ENCODE measurements around the gene TNS3. TPM values are rescaled to one million over a fixed set of nuclear protein-coding genes. Genes with fewer than 3 reads are reported as not detected.

TNS3 gene
- total RNA-seq, 5 donors from 2014 or later (not counting 1 experiment from before 2014, with no cell fraction given), result 0.58 to 3.7 (median 2.0) TPM

- Histone ChIP-seq H3K36me3 (ENCODE audit: control insufficient read depth in 2 of 2, extremely low read depth in 1 of 2, insufficient read depth in 1 of 2, low read length in 1 of 2) (no peaks in the 10 kb centered on the region), H3K4me3 (ENCODE audit: control insufficient read depth in 1 of 2, extremely low read depth in 1 of 2, low read length in 1 of 2) (no peak overlapping the region), H3K4me1 (ENCODE audit: control insufficient read depth in 1 of 2, extremely low read depth in 1 of 2, insufficient read depth in 2 of 2, low read length in 2 of 2) (no peaks in the 10 kb centered on the region), H3K27me3 (replicated peaks in 1 of 2; ENCODE audit: control insufficient read depth in 2 of 2, extremely low read depth in 1 of 2, insufficient read depth in 2 of 2, low read length in 1 of 2) (peaks cover 0 to 10% of the 10 kb centered on the region in 2 experiments), H3K9me3 (no peaks in the 10 kb centered on the region), H3K27ac (ENCODE audit: low read length) (no peak overlapping the region)
- Mint-ChIP-seq H3K27ac (no peak overlapping the region), H3K4me3 (no peak overlapping the region), H3K27me3 (no peaks in the 10 kb centered on the region), H3K4me1 (no peaks in the 10 kb centered on the region), H3K9me3 (peaks cover 0 to 4% (median 4%) of the 10 kb centered on the region in 3 donors), H3K36me3 (no peaks in the 10 kb centered on the region)
- ChIA-PET CTCF (no interaction called here), POLR2A (no interaction called here)
- no peak for ATAC-seq (replicated peaks in 1 of 4)
- no peak for DNase-seq
- no CpG with 5 or more reads among the region's 5 CpGs for WGBS (ENCODE audit: insufficient coverage)
Measured at GRCh38 chr7:47342296-47343060, 239.4 kb downstream of the TNS3 start.

DNA sequence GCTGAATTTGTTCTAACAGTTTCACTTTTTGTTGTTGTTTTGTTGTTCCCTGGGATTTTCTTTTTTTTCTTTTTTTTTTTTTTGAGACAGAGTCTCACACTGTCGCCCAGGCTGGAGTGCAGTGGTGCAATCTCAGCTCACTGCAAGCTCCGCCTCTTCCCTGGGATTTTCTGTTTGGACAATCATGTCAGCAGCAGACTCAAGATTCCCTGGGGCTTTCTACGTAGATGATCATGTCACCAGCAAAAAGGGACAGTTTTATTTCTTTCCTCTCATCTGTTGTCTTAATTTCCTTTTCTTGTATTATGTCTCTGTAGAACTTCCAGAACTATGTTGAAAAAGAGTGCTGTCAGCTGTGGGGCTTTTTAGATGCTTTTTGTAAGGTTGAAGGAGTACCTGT, 241.4 kb downstream of the TNS3 start:
- Mint-ChIP-seq H3K9me3 (peaks cover 0 to 8% (median 4%) of the 10 kb centered on the region in 3 donors), H3K27ac (no peak overlapping the region), H3K36me3 (no peaks in the 10 kb centered on the region), H3K4me3 (no peak overlapping the region), H3K4me1 (no peaks in the 10 kb centered on the region), H3K27me3 (no peaks in the 10 kb centered on the region)
- Histone ChIP-seq H3K4me1 (ENCODE audit: control insufficient read depth in 1 of 2, extremely low read depth in 1 of 2, insufficient read depth in 2 of 2, low read length in 2 of 2) (no peaks in the 10 kb centered on the region), H3K36me3 (ENCODE audit: control insufficient read depth in 2 of 2, extremely low read depth in 1 of 2, insufficient read depth in 1 of 2, low read length in 1 of 2) (no peaks in the 10 kb centered on the region), H3K27me3 (replicated peaks in 1 of 2; ENCODE audit: control insufficient read depth in 2 of 2, extremely low read depth in 1 of 2, insufficient read depth in 2 of 2, low read length in 1 of 2) (peaks cover 0 to 8% of the 10 kb centered on the region in 2 experiments), H3K9me3 (no peaks in the 10 kb centered on the region), H3K27ac (ENCODE audit: low read length) (no peak overlapping the region), H3K4me3 (ENCODE audit: control insufficient read depth in 1 of 2, extremely low read depth in 1 of 2, low read length in 1 of 2) (no peak overlapping the region)
- no peak for DNase-seq
- CTCF ChIA-PET, result no interaction called here
- 71% methylated on average over 2 of the region's 3 CpGs for WGBS (ENCODE audit: insufficient coverage)
- POLR2A ChIA-PET, result no interaction called here
- no peak for ATAC-seq (replicated peaks in 1 of 4)

GRCh38 chr7:47338026-47338425, 243.9 kb downstream of the TNS3 start:
- H3K27ac Mint-ChIP-seq, result no peak overlapping the region
- no peaks in the 10 kb centered on the region for H3K4me1 Mint-ChIP-seq
- peaks cover 0 to 3% of the 10 kb centered on the region in 2 experiments for H3K27me3 ChIP-seq (replicated peaks in 1 of 2; ENCODE audit: control insufficient read depth in 2 of 2, extremely low read depth in 1 of 2, insufficient read depth in 2 of 2, low read length in 1 of 2)
- H3K4me1 ChIP-seq (ENCODE audit: control insufficient read depth in 1 of 2, extremely low read depth in 1 of 2, insufficient read depth in 2 of 2, low read length in 2 of 2), result no peaks in the 10 kb centered on the region
- DNase-seq (no peak), ATAC-seq (replicated peaks in 1 of 4) (no peak)
- no CpG with 5 or more reads among the region's 1 CpG for WGBS (ENCODE audit: insufficient coverage)
- H3K36me3 Mint-ChIP-seq, result no peaks in the 10 kb centered on the region
- no peak overlapping the region for H3K4me3 ChIP-seq (ENCODE audit: control insufficient read depth in 1 of 2, extremely low read depth in 1 of 2, low read length in 1 of 2)
- no peak overlapping the region for H3K4me3 Mint-ChIP-seq
- POLR2A ChIA-PET, result no interaction called here
- H3K27ac ChIP-seq (ENCODE audit: low read length), result no peak overlapping the region
- no peaks in the 10 kb centered on the region for H3K27me3 Mint-ChIP-seq
- H3K36me3 ChIP-seq (ENCODE audit: control insufficient read depth in 2 of 2, extremely low read depth in 1 of 2, insufficient read depth in 1 of 2, low read length in 1 of 2), result no peaks in the 10 kb centered on the region
- peaks cover 0 to 8% (median 4%) of the 10 kb centered on the region in 3 donors for H3K9me3 Mint-ChIP-seq
- CTCF ChIA-PET, result no interaction called here
- no peaks in the 10 kb centered on the region for H3K9me3 ChIP-seq

DNA sequence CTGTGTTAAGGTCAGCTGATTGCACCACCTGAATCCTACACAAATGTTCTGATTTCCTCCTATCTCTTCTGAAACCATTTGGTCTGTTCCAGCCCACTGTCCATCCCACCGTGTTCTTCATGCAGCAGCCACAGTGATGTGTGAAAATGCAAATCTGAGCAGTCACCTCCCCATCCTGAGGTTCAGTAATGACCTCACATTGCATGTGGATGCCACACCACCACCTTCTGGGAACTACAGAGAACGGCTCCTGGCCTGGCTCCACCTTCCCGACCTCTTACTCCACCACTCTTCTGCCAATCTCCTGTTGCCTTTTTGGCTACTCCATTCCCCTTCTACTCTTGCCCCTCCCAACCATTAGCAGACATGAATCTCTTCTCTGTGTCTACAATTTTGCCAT, 244.4 kb downstream of the TNS3 start:
- H3K36me3 Mint-ChIP-seq, result no peaks in the 10 kb centered on the region
- no peaks in the 10 kb centered on the region for H3K4me1 Mint-ChIP-seq
- no peaks in the 10 kb centered on the region for H3K9me3 ChIP-seq
- WGBS (ENCODE audit: insufficient coverage), result 51% methylated on average over 2 of the region's 3 CpGs
- peaks cover 0 to 1% of the 10 kb centered on the region in 2 experiments for H3K27me3 ChIP-seq (replicated peaks in 1 of 2; ENCODE audit: control insufficient read depth in 2 of 2, extremely low read depth in 1 of 2, insufficient read depth in 2 of 2, low read length in 1 of 2)
- no peaks in the 10 kb centered on the region for H3K4me1 ChIP-seq (ENCODE audit: control insufficient read depth in 1 of 2, extremely low read depth in 1 of 2, insufficient read depth in 2 of 2, low read length in 2 of 2)
- H3K9me3 Mint-ChIP-seq, result peaks cover 0 to 8% (median 4%) of the 10 kb centered on the region in 3 donors
- no peak overlapping the region for H3K27ac Mint-ChIP-seq
- H3K27me3 Mint-ChIP-seq, result no peaks in the 10 kb centered on the region
- ATAC-seq (replicated peaks in 1 of 4) (no peak), DNase-seq (no peak)
- ChIA-PET CTCF (no interaction called here), POLR2A (no interaction called here)
- no peak overlapping the region for H3K27ac ChIP-seq (ENCODE audit: low read length)
- no peaks in the 10 kb centered on the region for H3K36me3 ChIP-seq (ENCODE audit: control insufficient read depth in 2 of 2, extremely low read depth in 1 of 2, insufficient read depth in 1 of 2, low read length in 1 of 2)
- no peak overlapping the region for H3K4me3 ChIP-seq (ENCODE audit: control insufficient read depth in 1 of 2, extremely low read depth in 1 of 2, low read length in 1 of 2)
- H3K4me3 Mint-ChIP-seq, result no peak overlapping the region

GRCh38 chr7:47336472-47337425, 245.2 kb downstream of the TNS3 start:
- no peak overlapping the region for H3K4me3 ChIP-seq (ENCODE audit: control insufficient read depth in 1 of 2, extremely low read depth in 1 of 2, low read length in 1 of 2)
- ATAC-seq (replicated peaks in 1 of 4) (no peak), DNase-seq (no peak)
- WGBS (ENCODE audit: insufficient coverage), result 80% methylated on average over 10 of the region's 12 CpGs
- Mint-ChIP-seq H3K9me3 (peaks cover 0 to 8% (median 4%) of the 10 kb centered on the region in 3 donors), H3K36me3 (no peaks in the 10 kb centered on the region), H3K27me3 (no peaks in the 10 kb centered on the region), H3K27ac (no peak overlapping the region), H3K4me3 (no peak overlapping the region), H3K4me1 (no peaks in the 10 kb centered on the region)
- no peak overlapping the region for H3K27ac ChIP-seq (ENCODE audit: low read length)
- ChIA-PET POLR2A (no interaction called here), CTCF (no interaction called here)
- no peaks in the 10 kb centered on the region for H3K36me3 ChIP-seq (ENCODE audit: control insufficient read depth in 2 of 2, extremely low read depth in 1 of 2, insufficient read depth in 1 of 2, low read length in 1 of 2)
- H3K4me1 ChIP-seq (ENCODE audit: control insufficient read depth in 1 of 2, extremely low read depth in 1 of 2, insufficient read depth in 2 of 2, low read length in 2 of 2), result no peaks in the 10 kb centered on the region
- no peaks in the 10 kb centered on the region for H3K27me3 ChIP-seq (replicated peaks in 1 of 2; ENCODE audit: control insufficient read depth in 2 of 2, extremely low read depth in 1 of 2, insufficient read depth in 2 of 2, low read length in 1 of 2)
- no peaks in the 10 kb centered on the region for H3K9me3 ChIP-seq

DNA sequence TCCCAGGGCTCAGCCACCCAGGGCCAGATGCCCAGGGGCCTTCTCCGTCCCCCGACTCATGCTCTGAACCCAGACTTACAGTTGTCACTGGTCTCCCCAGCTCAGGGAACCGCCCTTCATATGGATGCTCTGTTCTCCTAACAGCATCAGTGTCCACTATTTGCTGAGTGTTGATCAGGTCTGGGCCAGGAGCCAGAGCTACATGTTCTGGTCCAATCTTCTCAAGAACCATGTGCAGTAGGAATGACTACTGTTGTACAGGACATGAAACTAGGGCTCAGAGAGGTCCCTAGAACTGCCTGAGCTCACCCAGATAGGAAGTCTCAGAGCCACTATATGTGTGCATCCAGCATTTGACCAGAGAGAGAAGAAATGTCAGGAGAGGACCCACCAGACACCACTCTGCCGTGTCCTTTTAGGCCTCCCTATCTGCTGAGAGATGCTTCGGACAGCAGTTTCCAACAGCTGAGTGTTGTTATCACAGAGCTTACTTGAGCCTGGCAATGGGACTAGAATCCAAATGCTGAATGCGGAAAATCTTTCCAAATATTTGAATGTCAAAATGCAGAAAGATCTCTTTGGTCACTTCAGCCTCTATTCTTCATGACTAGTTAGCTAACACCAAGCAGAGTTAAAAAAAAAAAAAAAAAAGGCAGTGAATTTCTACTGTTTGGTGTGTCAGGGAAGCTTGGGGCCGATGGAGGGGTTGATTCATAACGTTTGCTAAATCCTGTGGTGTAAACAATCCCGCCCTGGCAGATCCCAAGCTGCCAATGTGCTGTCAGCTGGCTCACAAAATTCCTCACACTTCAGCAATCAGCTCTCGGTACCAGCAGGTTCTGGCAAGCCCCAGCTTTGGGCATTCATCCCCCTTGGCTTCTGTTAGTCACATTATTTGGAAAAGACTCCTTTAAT, 246.1 kb downstream of the TNS3 start:
- Histone ChIP-seq H3K27ac (ENCODE audit: low read length) (no peak overlapping the region), H3K9me3 (no peaks in the 10 kb centered on the region), H3K4me1 (ENCODE audit: control insufficient read depth in 1 of 2, extremely low read depth in 1 of 2, insufficient read depth in 2 of 2, low read length in 2 of 2) (no peaks in the 10 kb centered on the region), H3K27me3 (replicated peaks in 1 of 2; ENCODE audit: control insufficient read depth in 2 of 2, extremely low read depth in 1 of 2, insufficient read depth in 2 of 2, low read length in 1 of 2) (no peaks in the 10 kb centered on the region), H3K36me3 (ENCODE audit: control insufficient read depth in 2 of 2, extremely low read depth in 1 of 2, insufficient read depth in 1 of 2, low read length in 1 of 2) (no peaks in the 10 kb centered on the region), H3K4me3 (ENCODE audit: control insufficient read depth in 1 of 2, extremely low read depth in 1 of 2, low read length in 1 of 2) (no peak overlapping the region)
- H3K27me3 Mint-ChIP-seq, result no peaks in the 10 kb centered on the region
- no peak overlapping the region for H3K4me3 Mint-ChIP-seq
- no peaks in the 10 kb centered on the region for H3K4me1 Mint-ChIP-seq
- no peaks in the 10 kb centered on the region for H3K36me3 Mint-ChIP-seq
- H3K9me3 Mint-ChIP-seq, result peaks cover 0 to 8% (median 4%) of the 10 kb centered on the region in 3 donors
- no peak for ATAC-seq (replicated peaks in 1 of 4)
- ChIA-PET CTCF (no interaction called here), POLR2A (no interaction called here)
- no peak for DNase-seq
- no peak overlapping the region for H3K27ac Mint-ChIP-seq
- 76% methylated on average over 6 of the region's 10 CpGs for WGBS (ENCODE audit: insufficient coverage)
